A673 (cell line): Measurements from ENCODE around the gene COL5A1. TPM values are rescaled to one million over a fixed set of nuclear protein-coding genes. Genes with fewer than 3 reads are reported as not detected.

ENCODE experiments used
- BruUV-seq: library from RNA; stranded (reverse); fragments of 400-500 nt; replicated peaks from 2 replicates; lab custom pipeline; 2021; lab: Mats Ljungman, UMichigan
- CTCF ChIA-PET: fragments of 300-600 bp; sonication (Branson Sonifier 250); formaldehyde crosslinking; loops from one replicate; lab custom pipeline; 2022; ENCODE audit warnings: antibody characterized with exemption; lab: Charles Lee
- POLR2A ChIA-PET: fragments of 300-600 bp; sonication (Branson Sonifier 250); formaldehyde crosslinking; loops from one replicate; lab custom pipeline; 2022; ENCODE audit warnings: antibody characterized with exemption; ENCODE audit not compliant: low non-redundant PET; lab: Charles Lee
- DNase-seq: peaks from one replicate; pipeline ENCODE4 v3.0.0-alpha.2; 2015; ENCODE audit warnings: low spot score
- H3K27ac ChIP-seq: fragments of 200-600 bp; sonication (generic); 2 replicates; pipeline ENCODE4 v1.5.1; 2016; ENCODE audit warnings: mixed run types, low read depth, mild to moderate bottlenecking, mixed read lengths, antibody characterized with exemption, low read length; ENCODE audit not compliant: poor library complexity, severe bottlenecking
- H3K27me3 ChIP-seq: fragments of 200-600 bp; sonication (generic); replicated peaks from 2 replicates; pipeline ENCODE4 v1.6.1; 2017; ENCODE audit warnings: mixed run types, low read depth, mild to moderate bottlenecking, mixed read lengths, antibody characterized with exemption, low read length; ENCODE audit not compliant: insufficient read depth, poor library complexity
- H3K36me3 ChIP-seq: fragments of 200-600 bp; sonication (generic); 2 replicates; pipeline ENCODE4 v1.6.1; 2016; ENCODE audit warnings: mixed run types, mild to moderate bottlenecking, mixed read lengths, antibody characterized with exemption, low read length; ENCODE audit not compliant: insufficient read depth, poor library complexity, severe bottlenecking
- H3K4me1 ChIP-seq: fragments of 200-600 bp; sonication (generic); 2 replicates; pipeline ENCODE4 v1.6.1; 2017; ENCODE audit warnings: mixed run types, mild to moderate bottlenecking, mixed read lengths, antibody characterized with exemption, low read length; ENCODE audit not compliant: insufficient read depth, poor library complexity, severe bottlenecking
- H3K4me3 ChIP-seq: fragments of 200-600 bp; sonication (generic); 2 replicates; pipeline ENCODE4 v1.5.1; 2016; ENCODE audit warnings: low read depth, mixed run types, mild to moderate bottlenecking, mixed read lengths, low read length; ENCODE audit not compliant: poor library complexity, severe bottlenecking
- H3K9me3 ChIP-seq: fragments of 200-600 bp; sonication (generic); 2 replicates; pipeline ENCODE4 v1.6.1; 2016; ENCODE audit warnings: mixed run types, low read depth, mild to moderate bottlenecking, mixed read lengths, antibody characterized with exemption, low read length; ENCODE audit not compliant: poor library complexity, severe bottlenecking
- EZH2 ChIP-seq: fragments of 200-600 bp; sonication (generic); IDR thresholded peaks from 2 replicates; pipeline ENCODE4 v1.6.1; 2017; ENCODE audit warnings: borderline replicate concordance, low read depth, mild to moderate bottlenecking, mixed read lengths, antibody characterized with exemption, low read length; ENCODE audit not compliant: poor library complexity, severe bottlenecking
- intact Hi-C: fragments of 100-400 bp; cut with micrococcal nuclease; formaldehyde crosslinking; loops from one replicate; pipeline ENCODE4 v1.10.0; 2022; ENCODE audit not compliant: unreplicated experiment
- total RNA-seq: library from RNA; stranded (reverse); gene quantifications from 2 replicates; pipeline ENCODE4 v1.2.3, GENCODE V29; 2021
- TF ChIP-seq, protein P1 (sequence below): fragments of 300-800, 200-600 bp; sonication (generic); conservative IDR thresholded peaks from 2 replicates; pipeline ENCODE4 v1.5.1; 2017; ENCODE audit warnings: low read depth, mild to moderate bottlenecking, antibody characterized with exemption, low read length, moderate library complexity, mixed read lengths

Gene COL5A1
- total RNA-seq, 1 experiment from 2014 or later = 33.6 TPM

DNA sequence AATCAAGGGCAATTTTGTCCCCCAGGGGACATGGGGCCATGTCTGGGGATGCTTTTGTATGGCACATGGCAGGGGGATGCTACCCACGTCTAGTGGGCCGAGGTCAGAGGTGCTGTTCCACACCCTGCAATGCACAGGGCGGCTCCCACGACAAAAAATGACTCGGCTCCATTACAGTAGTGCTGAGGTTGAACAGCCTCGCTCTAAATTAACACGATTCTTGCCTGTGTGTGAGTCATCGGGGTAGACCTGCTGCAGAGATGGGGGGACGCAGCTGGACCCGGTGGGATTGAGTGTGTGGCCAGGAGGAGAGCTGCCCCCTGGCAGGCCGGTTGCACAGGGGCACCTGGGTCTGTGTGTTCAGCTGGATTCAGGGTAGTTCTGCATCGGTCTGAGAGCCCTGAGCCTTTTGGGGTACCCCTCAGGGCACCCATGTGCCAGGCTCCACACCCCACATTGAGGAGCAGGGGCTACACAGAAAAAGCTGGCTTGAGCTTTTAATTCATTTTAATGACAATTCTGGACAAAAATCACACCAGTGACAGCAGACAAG, 20.0 kb upstream of the COL5A1 start:
- CTCF ChIA-PET = no interaction called here

DNA sequence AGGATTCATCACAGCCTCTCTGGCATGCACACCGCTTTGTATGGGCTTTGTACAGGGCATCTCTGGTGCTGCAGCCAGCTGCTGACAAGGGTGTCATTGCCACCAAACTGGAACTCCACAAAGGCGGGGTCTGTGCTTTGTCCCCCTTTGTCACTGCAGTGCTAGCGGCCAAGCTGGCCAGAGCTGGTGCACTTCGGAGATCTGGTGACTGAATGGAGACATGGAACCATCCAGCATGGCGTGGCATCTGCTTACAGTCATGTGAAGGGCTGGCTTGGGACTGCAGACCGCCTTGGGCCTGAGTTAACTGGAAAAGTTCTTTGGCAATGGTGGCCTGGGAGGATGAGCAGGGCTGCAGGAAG, 18.7 kb upstream of the COL5A1 start:
- TF ChIP-seq EZH2 = no peak
- TF ChIP-seq, protein P1, sequence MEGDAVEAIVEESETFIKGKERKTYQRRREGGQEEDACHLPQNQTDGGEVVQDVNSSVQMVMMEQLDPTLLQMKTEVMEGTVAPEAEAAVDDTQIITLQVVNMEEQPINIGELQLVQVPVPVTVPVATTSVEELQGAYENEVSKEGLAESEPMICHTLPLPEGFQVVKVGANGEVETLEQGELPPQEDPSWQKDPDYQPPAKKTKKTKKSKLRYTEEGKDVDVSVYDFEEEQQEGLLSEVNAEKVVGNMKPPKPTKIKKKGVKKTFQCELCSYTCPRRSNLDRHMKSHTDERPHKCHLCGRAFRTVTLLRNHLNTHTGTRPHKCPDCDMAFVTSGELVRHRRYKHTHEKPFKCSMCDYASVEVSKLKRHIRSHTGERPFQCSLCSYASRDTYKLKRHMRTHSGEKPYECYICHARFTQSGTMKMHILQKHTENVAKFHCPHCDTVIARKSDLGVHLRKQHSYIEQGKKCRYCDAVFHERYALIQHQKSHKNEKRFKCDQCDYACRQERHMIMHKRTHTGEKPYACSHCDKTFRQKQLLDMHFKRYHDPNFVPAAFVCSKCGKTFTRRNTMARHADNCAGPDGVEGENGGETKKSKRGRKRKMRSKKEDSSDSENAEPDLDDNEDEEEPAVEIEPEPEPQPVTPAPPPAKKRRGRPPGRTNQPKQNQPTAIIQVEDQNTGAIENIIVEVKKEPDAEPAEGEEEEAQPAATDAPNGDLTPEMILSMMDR = no peak
- Histone ChIP-seq H3K36me3 (no peaks in the 10 kb centered on the region), H3K4me3 (no peak overlapping the region), H3K9me3 (no peaks in the 10 kb centered on the region), H3K27ac (no peak overlapping the region), H3K4me1 (peaks cover 21% of the 10 kb centered on the region), H3K27me3 (no peaks in the 10 kb centered on the region)
- CTCF ChIA-PET = no interaction called here
- intact Hi-C loops = no loop called here
- POLR2A ChIA-PET = no interaction called here
- BruUV-seq = no TSS peak
- no peak for DNase-seq

More for the DNA sequence above, 20.0 kb upstream of the COL5A1 start:
- no peak overlapping the region for H3K27ac ChIP-seq
- peaks cover 14% of the 10 kb centered on the region for H3K4me1 ChIP-seq
- H3K27me3 ChIP-seq = no peaks in the 10 kb centered on the region
- TF ChIP-seq EZH2 = no peak
- TF ChIP-seq, protein P1 = no peak
- H3K4me3 ChIP-seq = no peak overlapping the region
- no peak for DNase-seq
- intact Hi-C loops = no loop called here
- POLR2A ChIA-PET = no interaction called here
- no peaks in the 10 kb centered on the region for H3K36me3 ChIP-seq
- H3K9me3 ChIP-seq = no peaks in the 10 kb centered on the region
- BruUV-seq = no TSS peak

DNA sequence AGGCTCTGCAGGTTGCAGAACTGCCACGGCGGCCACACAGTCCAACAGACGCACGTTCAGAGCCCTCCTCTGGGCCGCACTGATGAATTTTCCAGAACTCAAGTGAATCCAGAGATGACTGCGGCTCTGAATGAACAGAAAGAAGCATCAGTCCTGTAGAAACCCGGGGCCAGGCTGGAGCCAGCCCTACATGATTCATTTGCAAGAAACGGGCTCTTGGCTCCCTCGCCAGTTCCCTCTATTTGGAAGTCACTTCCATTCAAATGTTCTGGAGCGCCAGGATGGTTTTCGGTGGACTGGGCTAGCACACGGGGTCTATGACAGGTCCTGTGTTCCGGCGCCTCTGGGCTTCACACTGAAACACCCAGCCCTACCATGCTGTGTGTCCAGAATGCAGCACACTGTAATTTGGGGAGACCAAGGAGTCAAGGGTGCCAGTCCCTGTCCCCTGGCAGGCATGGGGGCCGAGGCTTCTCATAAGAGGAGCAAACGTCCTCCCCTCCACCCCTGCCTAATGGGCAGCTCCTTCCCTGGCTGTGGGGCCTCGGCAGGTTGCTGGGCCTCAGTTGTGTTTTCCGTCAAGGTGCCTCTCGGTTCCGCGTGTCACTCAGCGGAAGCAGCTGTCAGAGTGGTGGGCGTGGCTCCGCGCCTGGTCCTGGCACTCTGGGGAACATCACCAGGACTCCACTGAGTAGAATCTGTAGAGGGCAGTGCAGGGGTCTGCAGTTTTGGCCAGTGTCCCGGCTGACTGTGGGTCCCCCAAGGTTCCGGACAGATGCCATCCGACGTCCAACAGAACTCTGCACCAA, 18.1 kb upstream of the COL5A1 start:
- Histone ChIP-seq H3K27ac (no peak overlapping the region), H3K4me1 (peaks cover 21% of the 10 kb centered on the region), H3K4me3 (no peak overlapping the region), H3K27me3 (no peaks in the 10 kb centered on the region), H3K36me3 (no peaks in the 10 kb centered on the region), H3K9me3 (no peaks in the 10 kb centered on the region)
- BruUV-seq = no TSS peak
- ChIA-PET POLR2A (no interaction called here), CTCF (no interaction called here)
- intact Hi-C loops = no loop called here
- TF ChIP-seq EZH2 = no peak
- TF ChIP-seq, protein P1 = no peak
- no peak for DNase-seq
